Measurements from ENCODE around the gene HOXC13. TPM values are rescaled to one million over a fixed set of nuclear protein-coding genes. Genes with fewer than 3 reads are reported as not detected.

HOXC13 gene
- total and polyA plus RNA-seq, 4 donors: 0.32 TPM; not detected in 3

DNA sequence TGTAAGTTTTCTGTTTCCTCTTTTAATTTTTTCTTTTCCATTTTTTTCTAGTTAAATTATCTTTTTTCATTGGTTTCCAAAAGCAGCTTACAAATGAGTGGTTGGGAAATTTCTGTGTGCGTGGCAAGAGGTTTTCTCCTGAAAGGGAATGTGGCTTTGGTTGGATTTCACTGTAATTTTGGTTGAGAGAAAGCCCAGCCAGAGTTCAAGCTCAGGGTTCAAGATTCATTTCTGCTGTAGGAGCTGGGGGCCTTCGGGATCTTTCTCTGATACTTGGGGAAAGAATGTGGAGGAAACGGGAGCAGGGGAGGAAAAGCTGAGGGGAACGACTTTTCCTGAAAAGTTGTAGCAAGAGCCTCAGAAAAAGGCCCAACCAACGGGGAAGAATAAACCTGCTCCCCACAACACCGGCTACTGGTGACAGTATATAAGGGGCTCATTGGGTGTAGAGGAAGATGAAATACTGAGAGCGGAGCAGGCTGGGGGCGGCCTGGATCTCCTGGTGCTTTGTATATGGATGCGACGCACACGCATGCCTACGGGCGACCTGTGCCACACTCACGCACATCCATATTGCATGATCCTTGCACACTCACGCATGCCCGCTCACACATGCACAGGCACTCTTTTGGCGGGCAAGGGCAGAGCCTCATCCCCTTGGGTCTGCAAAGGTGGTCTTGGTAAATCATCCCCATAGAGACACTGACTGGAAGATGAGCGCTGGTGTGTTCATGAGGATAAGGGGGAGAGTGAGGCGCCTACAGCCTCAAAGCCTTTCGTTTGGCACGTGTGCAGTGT, 48.3 kb downstream of the HOXC13 start:
- no peaks in the 10 kb centered on the region for H3K36me3 ChIP-seq (ENCODE audit: control insufficient read depth in 1 of 2, insufficient read depth in 2 of 2, low read length in 1 of 2)
- DNase-seq: no peak
- intact Hi-C loops (cut with DNase I): loop anchor here in 1 of 2 donors (5.0 kb wide), 1 partner anchor 220 kb away; no protein-coding TSS in a partner anchor
- 30 to 37% methylated on average over 21 of the region's 21 CpGs for WGBS, 2 donors
- peaks cover 0 to 4% of the 10 kb centered on the region in 2 donors for H3K27me3 ChIP-seq (ENCODE audit: control insufficient read depth in 1 of 2, insufficient read depth in 2 of 2, low read length in 1 of 2)
- no peak overlapping the region for H3K27ac ChIP-seq (ENCODE audit: low read depth in 1 of 2, low read length in 2 of 2)
- no peaks in the 10 kb centered on the region for H3K4me1 ChIP-seq (ENCODE audit: control insufficient read depth in 1 of 2, insufficient read depth in 2 of 2, low read length in 2 of 2)
- H3K9me3 ChIP-seq (ENCODE audit: control insufficient read depth, low read length): no peaks in the 10 kb centered on the region
- no peak overlapping the region for H3K4me3 ChIP-seq (ENCODE audit: low read length in 2 of 2)
- no peak for ATAC-seq (ENCODE audit: low FRiP score)

DNA sequence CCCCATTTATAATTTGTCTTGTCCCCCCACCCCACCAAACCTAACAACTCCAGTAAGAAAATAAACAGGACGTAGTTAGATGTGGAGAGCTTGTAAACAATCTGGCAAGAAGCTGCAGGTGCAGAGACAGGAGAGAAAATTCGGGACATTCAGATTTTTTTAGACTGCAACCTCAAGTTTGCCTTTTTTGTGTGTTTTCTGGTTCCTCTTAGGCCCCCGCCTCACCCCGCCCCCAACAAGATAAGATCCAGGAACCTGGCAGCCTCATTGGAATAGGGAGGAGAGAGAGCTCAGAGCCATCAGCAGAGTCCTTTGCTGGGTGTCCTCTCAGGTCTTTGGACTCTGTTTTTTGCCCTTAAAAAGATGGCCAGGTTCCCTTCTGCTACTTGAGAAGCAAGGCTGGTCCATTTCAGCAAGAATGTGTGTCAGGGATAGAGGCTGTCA, 49.2 kb downstream of the HOXC13 start:
- Histone ChIP-seq H3K27ac (ENCODE audit: low read depth in 1 of 2, low read length in 2 of 2) (no peak overlapping the region), H3K4me1 (ENCODE audit: control insufficient read depth in 1 of 2, insufficient read depth in 2 of 2, low read length in 2 of 2) (no peaks in the 10 kb centered on the region), H3K4me3 (ENCODE audit: low read length in 2 of 2) (no peak overlapping the region), H3K9me3 (ENCODE audit: control insufficient read depth, low read length) (no peaks in the 10 kb centered on the region), H3K27me3 (ENCODE audit: control insufficient read depth in 1 of 2, insufficient read depth in 2 of 2, low read length in 1 of 2) (peaks cover 0 to 6% of the 10 kb centered on the region in 2 donors), H3K36me3 (ENCODE audit: control insufficient read depth in 1 of 2, insufficient read depth in 2 of 2, low read length in 1 of 2) (no peaks in the 10 kb centered on the region)
- intact Hi-C loops (cut with DNase I): loop anchor here in 1 of 2 donors (5.0 kb wide), 1 partner anchor 219 kb away; no protein-coding TSS in a partner anchor
- ATAC-seq (ENCODE audit: low FRiP score): no peak
- 52 to 57% methylated on average over 4 of the region's 4 CpGs for WGBS, 2 donors
- DNase-seq: no peak

DNA sequence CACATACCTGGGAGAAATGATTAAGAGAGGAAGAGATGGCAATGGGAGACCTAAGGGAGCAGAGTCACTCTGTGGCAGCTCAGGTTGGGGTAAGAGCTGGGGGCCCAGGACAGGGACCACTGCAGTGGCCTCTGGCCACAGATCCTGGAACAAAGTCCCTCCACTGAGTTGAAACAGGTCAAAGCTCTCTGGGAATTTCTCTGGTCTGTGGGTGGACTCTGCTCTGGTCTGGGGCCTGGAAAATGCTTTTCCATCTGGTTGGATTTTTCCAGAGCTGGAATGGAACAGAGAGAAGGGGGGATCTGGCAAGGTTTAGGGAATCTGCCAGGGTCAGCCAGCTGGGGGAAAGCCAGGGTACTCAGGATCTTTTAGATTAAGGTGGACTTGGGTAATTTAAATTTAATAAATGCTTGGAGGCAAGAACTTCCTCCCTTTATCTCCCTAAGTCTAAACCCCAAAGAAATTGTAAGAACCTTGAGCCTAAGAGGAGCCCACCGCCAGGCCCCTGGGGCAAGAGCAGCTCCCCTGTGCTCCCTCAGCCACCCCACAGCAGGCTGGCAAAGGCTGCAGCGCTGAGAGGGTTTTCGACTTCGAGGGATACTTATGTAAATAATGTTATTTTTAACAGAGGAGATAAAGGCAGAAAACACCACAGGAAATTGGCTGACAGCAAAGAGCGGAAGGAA, 50.1 kb downstream of the HOXC13 start:
- Histone ChIP-seq H3K27me3 (ENCODE audit: control insufficient read depth in 1 of 2, insufficient read depth in 2 of 2, low read length in 1 of 2) (peaks cover 0 to 6% of the 10 kb centered on the region in 2 donors), H3K4me1 (ENCODE audit: control insufficient read depth in 1 of 2, insufficient read depth in 2 of 2, low read length in 2 of 2) (no peaks in the 10 kb centered on the region), H3K4me3 (ENCODE audit: low read length in 2 of 2) (no peak overlapping the region), H3K27ac (ENCODE audit: low read depth in 1 of 2, low read length in 2 of 2) (no peak overlapping the region), H3K9me3 (ENCODE audit: control insufficient read depth, low read length) (no peaks in the 10 kb centered on the region), H3K36me3 (ENCODE audit: control insufficient read depth in 1 of 2, insufficient read depth in 2 of 2, low read length in 1 of 2) (no peaks in the 10 kb centered on the region)
- 25 to 28% methylated on average over 5 of the region's 5 CpGs for WGBS, 2 donors
- intact Hi-C loops (cut with DNase I): loop anchor here in 1 of 2 donors (5.0 kb wide), 1 partner anchor 219 kb away; no protein-coding TSS in a partner anchor
- DNase-seq (no peak), ATAC-seq (ENCODE audit: low FRiP score) (no peak)

GRCh38 chr12:53989227-53990113, 50.8 kb downstream of the HOXC13 start:
- Histone ChIP-seq H3K4me1 (ENCODE audit: control insufficient read depth in 1 of 2, insufficient read depth in 2 of 2, low read length in 2 of 2) (no peaks in the 10 kb centered on the region), H3K4me3 (ENCODE audit: low read length in 2 of 2) (no peak overlapping the region), H3K27me3 (ENCODE audit: control insufficient read depth in 1 of 2, insufficient read depth in 2 of 2, low read length in 1 of 2) (peaks cover 0 to 6% of the 10 kb centered on the region in 2 donors), H3K27ac (ENCODE audit: low read depth in 1 of 2, low read length in 2 of 2) (no peak overlapping the region), H3K36me3 (ENCODE audit: control insufficient read depth in 1 of 2, insufficient read depth in 2 of 2, low read length in 1 of 2) (no peaks in the 10 kb centered on the region), H3K9me3 (ENCODE audit: control insufficient read depth, low read length) (no peaks in the 10 kb centered on the region)
- DNase-seq (no peak), ATAC-seq (ENCODE audit: low FRiP score) (no peak)
- intact Hi-C loops (cut with DNase I): loop anchor here in 1 of 2 donors (5.0 kb wide), 1 partner anchor 218 kb away; no protein-coding TSS in a partner anchor
- 11 to 16% methylated on average over 28 of the region's 28 CpGs for WGBS, 2 donors

DNA sequence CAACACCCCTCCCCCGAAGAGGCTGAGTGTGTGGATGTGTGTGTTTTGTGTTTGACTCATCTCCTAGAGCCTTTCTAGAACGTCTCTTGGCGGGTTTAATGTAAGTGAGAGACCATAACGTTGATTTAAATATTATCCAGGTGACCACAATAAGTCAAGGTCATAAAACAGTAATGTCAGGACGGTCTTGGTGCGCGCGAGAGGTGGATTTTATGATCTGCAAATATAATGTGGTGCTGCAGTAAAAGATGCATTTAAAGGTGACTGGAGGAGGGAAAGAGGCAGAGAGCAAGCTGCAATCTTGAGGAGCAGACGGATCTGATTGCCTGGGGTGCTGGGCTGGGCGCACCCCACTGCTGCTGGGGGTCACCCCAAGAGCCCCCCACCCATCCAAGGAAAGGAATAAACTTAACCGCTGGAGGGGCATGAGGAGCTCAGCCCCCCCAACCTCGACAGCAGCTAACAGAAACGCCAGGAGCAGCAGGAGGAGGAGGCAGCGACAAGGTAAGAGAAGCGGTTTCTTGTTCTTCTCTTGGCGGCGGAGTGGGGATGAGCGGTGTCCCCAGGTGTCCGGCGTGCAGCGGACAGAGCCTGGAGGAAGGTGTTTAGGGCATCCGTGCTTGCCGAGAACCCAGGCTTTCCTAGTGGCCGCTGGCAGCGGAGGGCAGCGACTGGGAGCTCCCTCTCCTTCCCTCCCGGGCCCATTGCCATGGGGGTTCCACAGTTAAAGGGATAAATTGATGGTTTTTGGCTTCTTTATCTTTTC, 51.9 kb downstream of the HOXC13 start:
- DNase-seq (no peak), ATAC-seq (ENCODE audit: low FRiP score) (no peak)
- H3K9me3 ChIP-seq (ENCODE audit: control insufficient read depth, low read length): no peaks in the 10 kb centered on the region
- H3K27me3 ChIP-seq (ENCODE audit: control insufficient read depth in 1 of 2, insufficient read depth in 2 of 2, low read length in 1 of 2): peaks cover 0 to 6% of the 10 kb centered on the region in 2 donors
- no peaks in the 10 kb centered on the region for H3K4me1 ChIP-seq (ENCODE audit: control insufficient read depth in 1 of 2, insufficient read depth in 2 of 2, low read length in 2 of 2)
- intact Hi-C loops (cut with DNase I): no loop called here
- 6 to 10% methylated on average over 27 of the region's 27 CpGs for WGBS, 2 donors
- no peak overlapping the region for H3K27ac ChIP-seq (ENCODE audit: low read depth in 1 of 2, low read length in 2 of 2)
- H3K4me3 ChIP-seq (ENCODE audit: low read length in 2 of 2): no peak overlapping the region
- no peaks in the 10 kb centered on the region for H3K36me3 ChIP-seq (ENCODE audit: control insufficient read depth in 1 of 2, insufficient read depth in 2 of 2, low read length in 1 of 2)

DNA sequence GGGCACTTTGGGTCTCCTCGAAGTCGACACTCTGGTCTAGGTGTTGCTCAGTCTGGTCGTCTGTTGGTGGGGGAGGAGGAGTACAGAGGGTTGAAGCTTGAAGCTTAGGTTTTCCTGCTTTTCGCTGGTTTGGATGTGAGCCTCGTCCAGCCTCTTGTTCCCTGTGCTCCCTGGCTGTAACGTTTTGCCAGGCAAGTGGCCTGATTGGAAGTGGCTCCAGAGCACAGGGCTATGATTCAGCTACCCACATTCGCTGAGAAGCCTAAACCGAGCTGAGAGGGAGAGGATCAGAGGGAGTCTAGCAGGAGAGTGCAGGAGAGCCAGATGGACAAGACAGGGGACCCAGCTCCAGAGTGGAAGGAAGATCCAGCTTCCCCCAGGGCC, 52.4 kb downstream of the HOXC13 start:
- H3K36me3 ChIP-seq (ENCODE audit: control insufficient read depth in 1 of 2, insufficient read depth in 2 of 2, low read length in 1 of 2): no peaks in the 10 kb centered on the region
- H3K4me1 ChIP-seq (ENCODE audit: control insufficient read depth in 1 of 2, insufficient read depth in 2 of 2, low read length in 2 of 2): no peaks in the 10 kb centered on the region
- H3K27ac ChIP-seq (ENCODE audit: low read depth in 1 of 2, low read length in 2 of 2): no peak overlapping the region
- DNase-seq: no peak
- peaks cover 0 to 6% of the 10 kb centered on the region in 2 donors for H3K27me3 ChIP-seq (ENCODE audit: control insufficient read depth in 1 of 2, insufficient read depth in 2 of 2, low read length in 1 of 2)
- intact Hi-C loops (cut with DNase I): no loop called here
- no peaks in the 10 kb centered on the region for H3K9me3 ChIP-seq (ENCODE audit: control insufficient read depth, low read length)
- ATAC-seq (ENCODE audit: low FRiP score): peak; percentile 63
- no peak overlapping the region for H3K4me3 ChIP-seq (ENCODE audit: low read length in 2 of 2)
- 2 to 3% methylated on average over 8 of the region's 8 CpGs for WGBS, 2 donors

GRCh38 chr12:53992377-53992889, 53.8 kb downstream of the HOXC13 start:
- Histone ChIP-seq H3K27ac (ENCODE audit: low read depth in 1 of 2, low read length in 2 of 2) (no peak overlapping the region), H3K36me3 (ENCODE audit: control insufficient read depth in 1 of 2, insufficient read depth in 2 of 2, low read length in 1 of 2) (no peaks in the 10 kb centered on the region), H3K4me1 (ENCODE audit: control insufficient read depth in 1 of 2, insufficient read depth in 2 of 2, low read length in 2 of 2) (no peaks in the 10 kb centered on the region), H3K4me3 (ENCODE audit: low read length in 2 of 2) (no peak overlapping the region), H3K9me3 (ENCODE audit: control insufficient read depth, low read length) (no peaks in the 10 kb centered on the region), H3K27me3 (ENCODE audit: control insufficient read depth in 1 of 2, insufficient read depth in 2 of 2, low read length in 1 of 2) (peaks cover 0 to 6% of the 10 kb centered on the region in 2 donors)
- WGBS, 2 donors: 73 to 75% methylated on average over 7 of the region's 7 CpGs
- intact Hi-C loops (cut with DNase I): no loop called here
- DNase-seq (no peak), ATAC-seq (ENCODE audit: low FRiP score) (no peak)

Measured in aorta (tissue), 5 donors.